DOHH2 (cell line): ENCODE measurements around the gene MAPKAPK2.

Experiments
- EZH2phosphoT487 ChIP-seq: fragments of 200-600 bp; sonication (generic); IDR thresholded peaks from 2 replicates; pipeline ENCODE4 v1.6.1; 2017; ENCODE audit warnings: borderline replicate concordance, mild to moderate bottlenecking, antibody characterized with exemption, low read length, moderate library complexity, mixed read lengths
- TF ChIP-seq, protein P1 (sequence below): fragments of 200-600 bp; sonication (generic); IDR thresholded peaks from one replicate; pipeline ENCODE4 v1.5.1; 2014; ENCODE audit warnings: antibody characterized with exemption, mild to moderate bottlenecking, low read depth, low read length; ENCODE audit not compliant: poor library complexity, severe bottlenecking

DNA sequence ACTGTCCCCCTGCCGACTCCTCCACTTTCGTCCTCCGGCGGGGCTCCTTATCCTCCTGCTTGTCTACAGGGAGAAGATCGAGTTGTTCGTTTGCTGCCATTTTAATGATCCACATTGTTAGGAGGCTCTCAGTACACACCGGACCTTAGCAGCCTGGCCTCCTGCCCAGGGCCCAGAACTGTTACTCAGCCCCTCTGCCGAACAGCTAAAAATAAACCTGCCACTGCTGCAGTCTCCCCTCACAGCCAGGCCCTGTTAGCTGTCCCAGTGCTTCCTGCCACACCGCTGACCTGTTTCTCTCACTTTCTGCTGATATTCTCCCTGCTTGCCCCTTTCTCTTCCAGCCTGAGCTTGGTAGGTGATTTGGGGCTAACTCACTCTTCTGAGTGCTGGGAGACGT lies 8.3 kb downstream of the MAPKAPK2 start:
- TF ChIP-seq, protein P1, sequence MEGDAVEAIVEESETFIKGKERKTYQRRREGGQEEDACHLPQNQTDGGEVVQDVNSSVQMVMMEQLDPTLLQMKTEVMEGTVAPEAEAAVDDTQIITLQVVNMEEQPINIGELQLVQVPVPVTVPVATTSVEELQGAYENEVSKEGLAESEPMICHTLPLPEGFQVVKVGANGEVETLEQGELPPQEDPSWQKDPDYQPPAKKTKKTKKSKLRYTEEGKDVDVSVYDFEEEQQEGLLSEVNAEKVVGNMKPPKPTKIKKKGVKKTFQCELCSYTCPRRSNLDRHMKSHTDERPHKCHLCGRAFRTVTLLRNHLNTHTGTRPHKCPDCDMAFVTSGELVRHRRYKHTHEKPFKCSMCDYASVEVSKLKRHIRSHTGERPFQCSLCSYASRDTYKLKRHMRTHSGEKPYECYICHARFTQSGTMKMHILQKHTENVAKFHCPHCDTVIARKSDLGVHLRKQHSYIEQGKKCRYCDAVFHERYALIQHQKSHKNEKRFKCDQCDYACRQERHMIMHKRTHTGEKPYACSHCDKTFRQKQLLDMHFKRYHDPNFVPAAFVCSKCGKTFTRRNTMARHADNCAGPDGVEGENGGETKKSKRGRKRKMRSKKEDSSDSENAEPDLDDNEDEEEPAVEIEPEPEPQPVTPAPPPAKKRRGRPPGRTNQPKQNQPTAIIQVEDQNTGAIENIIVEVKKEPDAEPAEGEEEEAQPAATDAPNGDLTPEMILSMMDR: no peak
- TF ChIP-seq EZH2phosphoT487: no peak
